DND-41 (cell line): Measurements from ENCODE around the gene HSF4.

Experiments used
- ATAC-seq: fragments of 200-7000 bp; cut with Tn5 transposase; 3 replicates; pipeline ENCODE4 v1.9.1; 2021; ENCODE audit warnings: low read depth; ENCODE audit not compliant: insufficient read depth
- DNase-seq: peaks from one replicate; pipeline ENCODE4 v3.0.0-alpha.2; 2020
- H2AFZ ChIP-seq: 2 replicates; pipeline ENCODE4 v1.6.0; 2012; ENCODE audit warnings: low read depth, low read length
- H3K27ac ChIP-seq: 2 replicates; pipeline ENCODE4 v1.5.1; 2012; ENCODE audit warnings: low read length, inconsistent platforms
- H3K27me3 ChIP-seq: fragments of 200-600 bp; sonication (generic); 2 replicates; pipeline ENCODE4 v1.6.0; 2012; ENCODE audit warnings: low read length, mild to moderate bottlenecking, inconsistent platforms; ENCODE audit not compliant: insufficient read depth, poor library complexity
- H3K36me3 ChIP-seq: 2 replicates; pipeline ENCODE4 v1.5.1; 2012; ENCODE audit warnings: low read length, inconsistent platforms; ENCODE audit not compliant: insufficient read depth
- H3K4me1 ChIP-seq: 2 replicates; pipeline ENCODE4 v1.5.1; 2012; ENCODE audit warnings: mild to moderate bottlenecking, low read length; ENCODE audit not compliant: insufficient read depth
- H3K4me2 ChIP-seq: 2 replicates; pipeline ENCODE4 v1.6.0; 2012; ENCODE audit warnings: mild to moderate bottlenecking, moderate library complexity, low read length, inconsistent platforms; ENCODE audit not compliant: insufficient read depth
- H3K4me3 ChIP-seq, 2 experiments: fragments of 200-600 bp in 1 of 2; shearing (Covaris generic) in 1 of 2; 2 replicates each; pipeline ENCODE4 v1.5.1; 2012 to 2016; ENCODE audit warnings: inconsistent platforms in 2 of 2, low read length in 2 of 2, mild to moderate bottlenecking in 2 of 2, low read depth in 1 of 2, moderate library complexity in 1 of 2
- H3K79me2 ChIP-seq: 2 replicates; pipeline ENCODE4 v1.6.0; 2012; ENCODE audit warnings: low read length, inconsistent platforms; ENCODE audit not compliant: insufficient read depth
- H3K9ac ChIP-seq: 2 replicates; pipeline ENCODE4 v1.6.0; 2012; ENCODE audit warnings: low read depth, mild to moderate bottlenecking, inconsistent platforms, low read length, moderate library complexity
- H3K9me3 ChIP-seq: 2 replicates; pipeline ENCODE4 v1.5.1; 2012; ENCODE audit warnings: low read length, moderate library complexity, mild to moderate bottlenecking, inconsistent platforms; ENCODE audit not compliant: insufficient read depth, severe bottlenecking
- H4K20me1 ChIP-seq: 2 replicates; pipeline ENCODE4 v1.6.0; 2012; ENCODE audit warnings: low read length; ENCODE audit not compliant: insufficient read depth
- EZH2 ChIP-seq: IDR thresholded peaks from 3 replicates; pipeline ENCODE4 v1.6.1; 2012; ENCODE audit warnings: borderline replicate concordance, low read depth, mild to moderate bottlenecking, moderate library complexity, low read length, inconsistent platforms; ENCODE audit not compliant: severe bottlenecking
- TF ChIP-seq, protein P1 (sequence below): IDR thresholded peaks from 2 replicates; pipeline ENCODE4 v1.5.1; 2012; ENCODE audit warnings: borderline replicate concordance, low read length, moderate library complexity, mild to moderate bottlenecking; ENCODE audit not compliant: poor library complexity, severe bottlenecking; ENCODE audit errors: extremely low read depth

The HSF4 gene

DNA sequence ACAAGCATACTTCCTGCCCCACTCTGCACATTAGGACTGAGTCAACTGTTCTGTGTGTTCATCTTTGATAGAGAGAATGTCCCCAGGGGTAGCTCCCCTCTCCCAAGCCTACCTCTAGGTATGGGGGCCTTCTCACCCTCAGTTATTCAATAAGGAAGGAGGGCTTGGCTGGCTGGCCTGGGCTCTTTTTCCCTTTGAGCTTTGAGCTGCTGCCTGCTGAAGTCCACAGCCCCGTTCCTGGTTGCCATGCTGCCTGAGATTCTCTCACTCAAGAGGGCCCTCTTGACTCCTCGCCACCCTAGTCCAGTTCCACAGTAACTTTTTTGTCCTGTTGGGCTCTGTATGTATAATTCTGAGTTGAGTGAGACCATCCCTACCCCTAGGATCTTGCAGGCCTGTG, 18.8 kb upstream of the HSF4 start:
- Histone ChIP-seq H3K4me2 (no peak overlapping the region), H3K27ac (no peak overlapping the region), H3K4me3 (no peak overlapping the region), H4K20me1 (peaks cover 4% of the 10 kb centered on the region; the same call in 1 of the 2 replicates), H3K36me3 (peaks cover 80% of the 10 kb centered on the region), H3K27me3 (no peaks in the 10 kb centered on the region), H2AFZ (no peak overlapping the region), H3K9ac (no peak overlapping the region), H3K79me2 (no peaks in the 10 kb centered on the region), H3K4me1 (no peaks in the 10 kb centered on the region), H3K9me3 (no peaks in the 10 kb centered on the region)
- ATAC-seq: no peak
- DNase-seq: no peak
- TF ChIP-seq, protein P1, sequence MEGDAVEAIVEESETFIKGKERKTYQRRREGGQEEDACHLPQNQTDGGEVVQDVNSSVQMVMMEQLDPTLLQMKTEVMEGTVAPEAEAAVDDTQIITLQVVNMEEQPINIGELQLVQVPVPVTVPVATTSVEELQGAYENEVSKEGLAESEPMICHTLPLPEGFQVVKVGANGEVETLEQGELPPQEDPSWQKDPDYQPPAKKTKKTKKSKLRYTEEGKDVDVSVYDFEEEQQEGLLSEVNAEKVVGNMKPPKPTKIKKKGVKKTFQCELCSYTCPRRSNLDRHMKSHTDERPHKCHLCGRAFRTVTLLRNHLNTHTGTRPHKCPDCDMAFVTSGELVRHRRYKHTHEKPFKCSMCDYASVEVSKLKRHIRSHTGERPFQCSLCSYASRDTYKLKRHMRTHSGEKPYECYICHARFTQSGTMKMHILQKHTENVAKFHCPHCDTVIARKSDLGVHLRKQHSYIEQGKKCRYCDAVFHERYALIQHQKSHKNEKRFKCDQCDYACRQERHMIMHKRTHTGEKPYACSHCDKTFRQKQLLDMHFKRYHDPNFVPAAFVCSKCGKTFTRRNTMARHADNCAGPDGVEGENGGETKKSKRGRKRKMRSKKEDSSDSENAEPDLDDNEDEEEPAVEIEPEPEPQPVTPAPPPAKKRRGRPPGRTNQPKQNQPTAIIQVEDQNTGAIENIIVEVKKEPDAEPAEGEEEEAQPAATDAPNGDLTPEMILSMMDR: no peak
- no peak for TF ChIP-seq EZH2

DNA sequence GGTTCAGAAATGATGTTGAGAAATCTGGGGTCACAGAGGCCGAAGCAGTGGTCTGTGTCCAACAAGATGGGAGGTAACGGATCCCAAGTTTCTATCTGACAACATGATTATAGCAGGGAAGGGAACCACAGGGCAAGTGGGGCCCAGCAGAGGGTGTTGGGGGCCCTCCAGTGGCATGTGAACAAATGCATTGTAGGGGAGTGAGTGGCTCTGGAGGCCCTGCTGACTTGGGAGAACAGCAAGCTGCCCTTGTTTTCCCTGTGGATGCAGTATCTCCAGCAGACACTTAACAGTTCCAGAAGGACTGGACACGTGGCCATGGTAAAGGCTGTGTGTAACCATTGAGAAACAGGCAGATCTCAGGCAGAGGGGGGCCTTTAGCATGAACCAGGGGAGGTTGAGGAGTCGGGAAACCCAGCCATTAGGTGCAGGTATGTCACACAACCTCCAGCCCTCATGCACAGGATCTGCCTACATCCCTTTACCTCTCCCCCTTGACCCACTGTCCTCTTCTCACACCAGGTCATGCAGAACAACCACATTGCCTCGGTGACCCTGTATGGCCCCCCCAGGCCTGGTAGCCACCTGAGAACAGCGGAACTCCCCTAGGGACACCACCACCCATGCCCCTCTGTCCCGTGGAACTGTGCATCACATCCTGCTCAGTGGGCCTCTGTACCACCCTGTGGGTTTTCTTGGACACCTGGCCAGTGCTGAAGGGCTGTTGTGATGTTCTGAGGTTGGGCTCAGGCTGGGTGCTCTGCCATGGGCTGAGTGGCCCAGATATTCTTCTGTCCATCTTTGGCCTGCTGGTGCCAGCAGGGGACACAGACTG, 17.8 kb upstream of the HSF4 start:
- no peak overlapping the region for H3K4me3 ChIP-seq
- peaks cover 10% of the 10 kb centered on the region; the same call in 1 of the 2 replicates for H4K20me1 ChIP-seq
- peaks cover 70% of the 10 kb centered on the region for H3K36me3 ChIP-seq

DNA sequence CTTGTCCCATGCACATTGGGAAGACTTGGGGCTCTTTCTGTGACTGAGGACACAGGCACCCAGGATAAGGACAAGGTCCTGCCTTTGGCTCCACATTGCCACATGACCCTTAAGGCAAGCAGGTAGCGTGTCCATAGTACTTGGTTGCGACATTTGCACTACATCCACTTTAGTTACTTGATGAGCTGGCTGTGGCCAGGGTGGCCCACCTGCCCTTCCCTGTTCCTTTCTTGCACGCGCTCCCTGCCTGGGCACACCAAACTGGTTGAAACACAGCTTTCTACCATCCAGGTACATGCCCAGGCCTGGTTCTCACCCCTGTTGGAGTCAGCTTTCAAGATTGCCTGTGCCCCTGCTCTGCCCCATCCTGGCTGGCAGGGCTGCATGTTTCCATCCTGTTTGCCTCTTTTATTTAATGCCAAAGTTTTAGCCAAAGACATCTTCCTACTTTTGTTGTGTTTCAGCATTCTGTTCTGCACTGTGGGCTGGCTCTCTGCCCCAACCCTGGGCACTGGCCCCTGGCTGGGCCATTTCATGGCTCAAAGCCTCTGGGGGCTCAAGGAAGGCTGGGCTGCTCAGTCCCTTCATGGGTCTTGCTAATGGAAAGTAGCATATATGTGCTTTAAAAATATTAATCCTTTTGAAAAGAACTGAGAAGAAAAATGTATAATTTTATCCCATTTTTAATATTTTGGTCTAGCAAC, 17.0 kb upstream of the HSF4 start:
- H4K20me1 ChIP-seq: peaks cover 11% of the 10 kb centered on the region; the same call in 1 of the 2 replicates
- no peak for DNase-seq
- H2AFZ ChIP-seq: no peak overlapping the region
- H3K27me3 ChIP-seq: no peaks in the 10 kb centered on the region
- H3K4me1 ChIP-seq: no peaks in the 10 kb centered on the region
- H3K4me3 ChIP-seq: no peak overlapping the region
- peaks cover 62% of the 10 kb centered on the region for H3K36me3 ChIP-seq
- no peak overlapping the region for H3K4me2 ChIP-seq
- H3K9me3 ChIP-seq: no peaks in the 10 kb centered on the region
- H3K27ac ChIP-seq: no peak overlapping the region
- ATAC-seq: no peak
- H3K79me2 ChIP-seq: no peaks in the 10 kb centered on the region
- H3K9ac ChIP-seq: no peak overlapping the region
- TF ChIP-seq EZH2: no peak
- TF ChIP-seq, protein P1: no peak

More for the DNA sequence above, 17.8 kb upstream of the HSF4 start:
- no peaks in the 10 kb centered on the region for H3K79me2 ChIP-seq
- TF ChIP-seq, protein P1: no peak
- TF ChIP-seq EZH2: no peak
- H3K4me1 ChIP-seq: no peaks in the 10 kb centered on the region
- no peaks in the 10 kb centered on the region for H3K9me3 ChIP-seq
- no peak overlapping the region for H3K4me2 ChIP-seq
- H3K27ac ChIP-seq: no peak overlapping the region
- no peaks in the 10 kb centered on the region for H3K27me3 ChIP-seq
- no peak for DNase-seq
- no peak overlapping the region for H2AFZ ChIP-seq
- no peak for ATAC-seq
- no peak overlapping the region for H3K9ac ChIP-seq
